IMR-90 (cell line): ENCODE results near the gene PRDX4. TPM values are rescaled to one million over a fixed set of nuclear protein-coding genes. Genes with fewer than 3 reads are reported as not detected.

Experiments used
- ATAC-seq: fragments of 200-7000 bp; cut with Tn5 transposase; 2 replicates; pipeline ENCODE4 v1.9.1; 2020; ENCODE audit warnings: low read depth, mild to moderate bottlenecking, moderate library complexity
- BruUV-seq: library from RNA; stranded (reverse); fragments of 400-500 nt; replicated peaks from 2 replicates; lab custom pipeline; 2021; lab: Mats Ljungman, UMichigan
- CTCF ChIA-PET: fragments of 300-600 bp; formaldehyde crosslinking; extraction: SDS; loops from one replicate; lab custom pipeline; 2021; ENCODE audit warnings: antibody characterized with exemption; lab: Yijun Ruan, JAX
- POLR2A ChIA-PET: fragments of 300-600 bp; sonication (Branson Sonifier 250); formaldehyde crosslinking; loops from one replicate; lab custom pipeline; 2022; ENCODE audit warnings: antibody characterized with exemption; ENCODE audit not compliant: unreplicated experiment; lab: Charles Lee
- DNase-seq: peaks from one replicate; pipeline ENCODE4 v3.0.0; 2013
- H2AFZ ChIP-seq: replicated peaks from 2 replicates; pipeline ENCODE3; 2013; ENCODE audit warnings: low read length, mild to moderate bottlenecking; ENCODE audit not compliant: poor library complexity
- H2AK5ac ChIP-seq: 2 replicates; pipeline ENCODE4 v1.6.1; 2013; ENCODE audit warnings: low read depth, low read length, inconsistent platforms
- H2AK9ac ChIP-seq: replicated peaks from 2 replicates; pipeline ENCODE3; 2013; ENCODE audit warnings: mild to moderate bottlenecking, low read depth, low read length, moderate library complexity; ENCODE audit not compliant: poor library complexity
- H2BK120ac ChIP-seq: 2 replicates; pipeline ENCODE4 v1.6.1; 2013; ENCODE audit warnings: low read depth, low read length, inconsistent platforms
- H2BK15ac ChIP-seq: 3 replicates; pipeline ENCODE4 v1.6.1; 2013; ENCODE audit warnings: low read depth, low read length, inconsistent platforms
- H2BK20ac ChIP-seq: 2 replicates; pipeline ENCODE4 v1.6.1; 2013; ENCODE audit warnings: low read depth, mild to moderate bottlenecking, inconsistent platforms, low read length, moderate library complexity
- H2BK5ac ChIP-seq: 2 replicates; pipeline ENCODE4 v1.6.1; 2013; ENCODE audit warnings: mild to moderate bottlenecking, low read depth, low read length, inconsistent platforms; ENCODE audit not compliant: poor library complexity, severe bottlenecking
- H3K14ac ChIP-seq: replicated peaks from 2 replicates; pipeline ENCODE4 v1.6.1; 2013; ENCODE audit warnings: low read depth, low read length, inconsistent platforms
- H3K18ac ChIP-seq: 2 replicates; pipeline ENCODE4 v1.6.1; 2013; ENCODE audit warnings: low read depth, low read length, control low read depth
- H3K23ac ChIP-seq: 2 replicates; pipeline ENCODE4 v1.6.1; 2013; ENCODE audit warnings: low read depth, low read length, inconsistent platforms
- H3K27ac ChIP-seq: 2 replicates; pipeline ENCODE4 v1.5.1; 2013; ENCODE audit warnings: mild to moderate bottlenecking, control low read depth, low read length; ENCODE audit not compliant: insufficient read depth
- H3K27me3 ChIP-seq: 2 replicates; pipeline ENCODE4 v1.6.1; 2013; ENCODE audit warnings: low read length; ENCODE audit not compliant: control insufficient read depth, insufficient read depth
- H3K36me3 ChIP-seq: 2 replicates; pipeline ENCODE4 v1.6.1; 2013; ENCODE audit warnings: low read length, mixed read lengths; ENCODE audit not compliant: control insufficient read depth, insufficient read depth
- H3K4ac ChIP-seq: 2 replicates; pipeline ENCODE4 v1.6.1; 2013; ENCODE audit warnings: low read depth, low read length, inconsistent platforms
- H3K4me1 ChIP-seq: 2 replicates; pipeline ENCODE4 v1.6.1; 2013; ENCODE audit warnings: low read length, mixed read lengths; ENCODE audit not compliant: control insufficient read depth, insufficient read depth
- H3K4me2 ChIP-seq: 2 replicates; pipeline ENCODE4 v1.6.1; 2013; ENCODE audit warnings: low read depth, mild to moderate bottlenecking, control low read depth, low read length, moderate library complexity
- H3K4me3 ChIP-seq: 2 replicates; pipeline ENCODE4 v1.5.1; 2013; ENCODE audit warnings: low read depth, mild to moderate bottlenecking, control low read depth, low read length, moderate library complexity; ENCODE audit not compliant: insufficient read depth
- H3K56ac ChIP-seq: 2 replicates; pipeline ENCODE4 v1.6.1; 2013; ENCODE audit warnings: low read length, inconsistent platforms; ENCODE audit not compliant: insufficient read depth; ENCODE audit errors: extremely low read depth
- H3K79me1 ChIP-seq, 2 experiments: 2 replicates each; pipeline ENCODE4 v1.6.1; 2013; ENCODE audit warnings: low read length in 2 of 2, inconsistent platforms in 1 of 2, low read depth in 1 of 2
- H3K9ac ChIP-seq: 2 replicates; pipeline ENCODE4 v1.6.1; 2013; ENCODE audit warnings: low read depth, low read length, control low read depth
- H3K9me1 ChIP-seq: 2 replicates; pipeline ENCODE4 v1.6.1; 2013; ENCODE audit warnings: low read length, inconsistent platforms; ENCODE audit not compliant: insufficient read depth
- H3K9me3 ChIP-seq: 2 replicates; pipeline ENCODE4 v1.6.1; 2013; ENCODE audit warnings: low read length; ENCODE audit not compliant: control insufficient read depth, insufficient read depth
- H4K20me1 ChIP-seq: 2 replicates; pipeline ENCODE4 v1.6.1; 2013; ENCODE audit warnings: low read length, inconsistent platforms; ENCODE audit not compliant: insufficient read depth
- H4K5ac ChIP-seq: 2 replicates; pipeline ENCODE4 v1.6.1; 2013; ENCODE audit warnings: mild to moderate bottlenecking, low read depth, low read length, control low read depth
- H4K8ac ChIP-seq, 2 experiments: 2 replicates each; pipeline ENCODE4 v1.6.1; 2013; ENCODE audit warnings: low read depth in 2 of 2, low read length in 2 of 2, control low read depth in 1 of 2, inconsistent platforms in 1 of 2
- H4K91ac ChIP-seq: 2 replicates; pipeline ENCODE4 v1.6.1; 2013; ENCODE audit warnings: low read depth, low read length, inconsistent platforms; ENCODE audit not compliant: insufficient read depth
- CEBPB ChIP-seq: IDR thresholded peaks from 2 replicates; pipeline ENCODE4 v1.6.1; 2012; ENCODE audit warnings: low read depth, low read length, improper control_type of control experiment
- CHD1 ChIP-seq: IDR thresholded peaks from 2 replicates; pipeline ENCODE4 v1.6.1; 2012; ENCODE audit warnings: low read depth, low read length, improper control_type of control experiment
- CTCF ChIP-seq: conservative IDR thresholded peaks from 2 replicates; pipeline ENCODE4 v1.5.1; 2012; ENCODE audit warnings: mild to moderate bottlenecking, low read depth, low read length, improper control_type of control experiment
- ELK1 ChIP-seq: fragments of 150-350 bp; IDR thresholded peaks from 2 replicates; pipeline ENCODE4 v1.6.1; 2016; ENCODE audit warnings: low read depth, mild to moderate bottlenecking, low read length, moderate library complexity, borderline replicate concordance
- FOS ChIP-seq: fragments of 150-350 bp; IDR thresholded peaks from 2 replicates; pipeline ENCODE4 v1.6.1; 2016; ENCODE audit warnings: low read depth, low read length
- MAFK ChIP-seq: IDR thresholded peaks from 2 replicates; pipeline ENCODE4 v1.6.1; 2012; ENCODE audit warnings: low read depth, low read length, improper control_type of control experiment
- MAZ ChIP-seq: IDR thresholded peaks from 2 replicates; pipeline ENCODE4 v1.6.1; 2012; ENCODE audit warnings: low read depth, mild to moderate bottlenecking, low read length, improper control_type of control experiment, moderate library complexity, borderline replicate concordance
- MXI1 ChIP-seq: IDR thresholded peaks from 2 replicates; pipeline ENCODE4 v1.6.1; 2012; ENCODE audit warnings: low read depth, mild to moderate bottlenecking, low read length, moderate library complexity, borderline replicate concordance
- RAD21 ChIP-seq: IDR thresholded peaks from 2 replicates; pipeline ENCODE4 v1.6.1; 2012; ENCODE audit warnings: low read length, improper control_type of control experiment
- RCOR1 ChIP-seq: IDR thresholded peaks from 2 replicates; pipeline ENCODE4 v1.6.1; 2012; ENCODE audit warnings: mild to moderate bottlenecking, low read length, improper control_type of control experiment; ENCODE audit not compliant: insufficient replicate concordance
- RFX5 ChIP-seq: IDR thresholded peaks from 2 replicates; pipeline ENCODE4 v1.8.0; 2012; ENCODE audit warnings: low read depth, mild to moderate bottlenecking, low read length, moderate library complexity
- USF2 ChIP-seq: fragments of 150-350 bp; IDR thresholded peaks from 2 replicates; pipeline ENCODE4 v1.6.1; 2017; ENCODE audit warnings: mild to moderate bottlenecking, antibody characterized with exemption, low read length, low read depth
- WGBS, 2 experiments: methylation state at CpG; one replicate each; pipeline versions ENCODE4 v1.1.5 to v1.1.7; 2013; ENCODE audit warnings: missing lambda C conversion rate in 2 of 2; ENCODE audit not compliant: insufficient read length in 1 of 2; ENCODE audit errors: extremely low coverage in 2 of 2; 5-methylcytosine and 5-hydroxymethylcytosine counted together
- dilution Hi-C: fragments of 300-500 bp; cut with HindIII; formaldehyde crosslinking; loops from one replicate; pipeline ENCODE4 v1.14.3; 2018; ENCODE audit warnings: low sequenced_read_pairs; ENCODE audit not compliant: unreplicated experiment
- in situ Hi-C: fragments of 300-500 bp; cut with MboI; formaldehyde crosslinking; loops from 3 replicates; pipeline ENCODE4 v1.14.3; 2019; ENCODE audit warnings: low sequenced_read_pairs, inconsistent platforms, mixed read lengths
- intact Hi-C: fragments of 100-400 bp; cut with micrococcal nuclease; formaldehyde crosslinking; loops from 2 replicates; pipeline ENCODE4 v1.10.0; 2022
- polyA plus RNA-seq, 3 experiments: library from polyadenylated mRNA; depleted of rRNA; stranded (reverse); fragments of >200 nt; gene quantifications; 2 replicates each; pipeline ENCODE4 v1.2.3, GENCODE V29; 2012; ENCODE audit warnings: low replicate concordance in 1 of 3
- total RNA-seq: library from RNA; depleted of rRNA; stranded (reverse); fragments of >200 nt; gene quantifications from 2 replicates; pipeline ENCODE4 v1.2.3, GENCODE V29; 2012

Gene PRDX4
- total and polyA plus RNA-seq, 2 of the 4 experiments (the other 2 are of a cell fraction): 194 to 226 TPM

- H3K4me2 ChIP-seq: no peak overlapping the region
- no TSS peak for BruUV-seq
Measured at GRCh38 chrX:23705235-23705634, 37.9 kb downstream of the PRDX4 start.

More at GRCh38 chrX:23705235-23705634, 37.9 kb downstream of the PRDX4 start:
- Histone ChIP-seq H3K9me1 (no peaks in the 10 kb centered on the region), H3K14ac (no peak overlapping the region), H2BK5ac (no peak overlapping the region), H3K23ac (no peak overlapping the region), H3K9me3 (no peaks in the 10 kb centered on the region), H2AK5ac (no peak overlapping the region), H4K20me1 (no peaks in the 10 kb centered on the region), H2AFZ (no peak overlapping the region), H3K4ac (no peak overlapping the region), H3K36me3 (peaks cover 17% of the 10 kb centered on the region), H3K79me1 (no peaks in the 10 kb centered on the region; a peak in 1 of 4 replicates), H2BK120ac (no peak overlapping the region), H3K4me3 (no peak overlapping the region), H3K4me1 (no peaks in the 10 kb centered on the region), H2BK15ac (no peak overlapping the region), H3K56ac (no peak overlapping the region), H4K8ac (no peak overlapping the region), H3K27me3 (no peaks in the 10 kb centered on the region), H2BK20ac (no peak overlapping the region), H3K27ac (no peak overlapping the region), H2AK9ac (no peak overlapping the region), H3K18ac (no peak overlapping the region), H3K9ac (no peak overlapping the region), H4K5ac (no peak overlapping the region), H4K91ac (no peak overlapping the region)
- CTCF ChIA-PET: no interaction called here
- in situ Hi-C loops: loop anchor here (25.0 kb wide), 1 partner anchor 357 kb away; the partner anchor contains the start of gene EIF2S3
- intact Hi-C loops: no loop called here
- no peak for ATAC-seq
- WGBS, 2 experiments: no CpG with 5 or more reads among the region's 5 CpGs
- dilution Hi-C loops: no loop called here
- TF ChIP-seq CEBPB (no peak), RCOR1 (no peak), USF2 (no peak), FOS (no peak), CHD1 (no peak), ELK1 (no peak), MAZ (no peak), RFX5 (no peak), CTCF (no peak), MAFK (no peak), MXI1 (no peak), RAD21 (no peak)
- POLR2A ChIA-PET: no interaction called here
- DNase-seq: no peak
